NCI-H2107 (cell line): ENCODE results near the gene SRP9.
"Not testable (repeated sequence)": the region's sequence is repeated elsewhere in the genome, so short reads cannot be mapped to it uniquely, and the experiment has no call there.

Experiments used
- DNase-seq: peaks from one replicate; lab custom pipeline; 2025; lab: John Stamatoyannopoulos, UW

Gene SRP9

DNA sequence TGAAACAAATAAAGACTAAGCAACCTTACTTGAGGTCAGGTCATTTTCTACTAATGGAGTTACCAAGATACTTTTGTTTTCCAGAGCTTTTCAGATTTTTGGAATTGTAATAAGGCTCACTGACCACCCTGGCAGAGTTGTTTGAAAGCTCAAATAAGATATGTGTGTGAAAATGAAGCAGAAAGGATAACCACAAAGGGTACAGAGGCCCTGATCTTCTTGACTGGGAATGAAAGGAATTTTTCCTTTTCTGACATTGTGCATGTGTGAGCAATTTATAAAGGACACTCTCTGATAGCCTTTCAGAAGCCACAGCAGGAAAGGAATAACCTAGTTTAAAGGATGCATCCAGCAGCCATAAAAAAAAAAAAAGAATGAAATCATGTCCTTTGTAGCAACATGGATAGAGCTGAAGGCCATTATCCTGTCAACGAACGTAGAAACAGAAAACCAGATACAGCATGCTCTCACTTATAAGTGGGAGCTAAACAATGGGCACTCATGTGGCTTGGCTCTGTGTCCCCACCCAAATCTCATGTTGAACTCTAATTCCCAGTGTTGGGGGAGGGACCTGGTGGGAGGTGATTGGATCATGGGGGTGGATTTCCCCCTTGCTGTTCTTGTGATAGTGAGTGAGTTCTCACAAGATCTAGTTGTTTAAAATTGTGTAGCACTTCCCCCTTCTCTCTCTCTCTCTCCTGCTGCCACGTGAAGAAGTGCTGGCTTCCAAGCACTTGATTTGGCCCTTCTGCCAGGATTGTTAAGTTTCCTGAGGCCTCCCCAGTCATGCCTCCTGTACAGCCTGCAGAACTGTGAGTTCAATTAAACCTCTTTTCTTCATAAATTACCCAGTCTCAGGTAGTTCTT, 3.1 kb upstream of the SRP9 start:
- no peak for DNase-seq

GRCh38 chr1:225776294-225776693, 1.3 kb upstream of the SRP9 start:
- no peak for DNase-seq

DNA sequence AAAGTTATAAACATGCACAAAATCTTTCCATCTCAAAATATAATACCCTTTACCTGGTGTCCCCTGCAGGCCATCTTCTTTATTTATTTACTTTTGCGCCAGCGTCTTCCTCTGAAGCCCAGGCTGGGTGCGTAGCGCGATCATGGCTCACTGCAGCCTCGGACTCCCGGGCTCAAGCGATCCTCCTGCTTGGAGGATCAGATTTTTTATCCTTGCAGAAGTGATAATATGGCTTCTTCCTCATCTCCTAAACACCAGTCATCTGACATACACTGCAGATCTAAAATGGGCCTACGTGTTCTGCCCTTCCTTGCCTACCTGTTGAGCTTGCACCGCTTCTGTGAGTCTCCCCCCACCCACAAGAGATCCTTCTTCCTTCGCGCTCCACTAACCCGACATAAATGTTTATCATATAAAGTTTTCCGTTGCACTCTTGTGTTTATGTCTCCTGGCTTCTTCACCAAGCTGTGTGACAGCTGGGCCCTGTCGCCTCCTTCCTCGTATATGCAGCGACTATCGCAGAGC, 506 bp upstream of the SRP9 start:
- DNase-seq: peak; percentile 31

- DNase-seq: peak; percentile 60
Observed at GRCh38 chr1:225778337-225778669, 677 bp downstream of the SRP9 start.

- not testable (repeated sequence) for DNase-seq
Observed at GRCh38 chr1:225779165-225779564, 1.5 kb downstream of the SRP9 start.

DNA sequence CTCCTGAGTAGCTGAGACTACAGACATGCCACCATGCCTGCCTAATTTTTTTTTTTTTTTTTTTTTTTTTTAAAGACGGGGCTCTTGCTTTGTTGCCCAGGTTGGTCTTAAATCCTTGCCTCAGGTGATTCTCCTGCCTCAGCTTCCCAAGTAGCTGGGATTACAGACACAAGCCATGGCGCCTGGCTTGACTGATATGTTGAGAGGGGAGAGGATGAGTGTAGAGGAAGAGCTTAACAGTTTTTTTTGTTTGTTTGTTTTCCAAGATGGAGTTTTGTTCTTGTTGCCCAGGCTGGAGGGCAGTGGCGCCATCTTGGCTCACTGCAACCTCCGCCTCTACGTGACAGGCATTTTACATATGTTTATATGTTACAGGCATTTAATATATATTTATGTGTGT, 2.5 kb downstream of the SRP9 start:
- no peak for DNase-seq

GRCh38 chr1:225780630-225781029, 3.0 kb downstream of the SRP9 start:
- DNase-seq: no peak

DNA sequence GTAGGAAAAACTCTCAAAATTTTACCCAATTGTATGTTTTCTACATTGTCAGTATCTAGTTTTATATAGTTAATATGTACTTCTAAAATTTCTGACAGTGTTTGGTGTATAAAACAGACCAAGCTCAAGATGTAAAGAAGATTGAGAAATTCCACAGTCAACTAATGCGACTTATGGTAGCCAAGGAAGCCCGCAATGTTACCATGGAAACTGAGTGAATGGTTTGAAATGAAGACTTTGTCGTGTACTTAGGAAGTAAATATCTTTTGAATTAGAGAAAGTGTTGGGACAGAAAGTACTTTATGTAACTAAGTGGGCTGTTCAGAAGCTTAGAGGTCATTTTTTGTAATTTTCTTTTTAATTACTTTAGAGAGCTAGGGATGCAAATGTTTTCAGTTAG, 11.5 kb downstream of the SRP9 start:
- not testable (repeated sequence) for DNase-seq

DNA sequence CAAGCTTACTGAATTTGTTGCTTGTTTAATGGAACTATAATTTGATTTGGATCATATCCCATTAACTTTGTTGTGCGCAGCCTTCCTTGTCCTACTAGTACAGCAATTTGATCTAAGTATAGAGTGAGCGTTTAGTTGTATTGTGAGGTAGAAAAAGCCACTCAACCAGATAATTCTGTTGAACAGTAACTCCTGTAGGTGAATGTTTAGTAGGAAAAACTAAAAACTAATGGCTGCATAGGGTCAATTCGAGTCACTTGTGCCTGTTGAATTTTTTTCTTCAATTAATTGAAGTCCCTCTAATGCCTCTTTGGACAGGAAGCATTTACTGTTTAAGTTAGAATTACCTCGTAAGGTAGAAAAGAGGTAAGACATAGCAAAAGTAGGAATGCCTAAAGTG, 17.3 kb downstream of the SRP9 start:
- DNase-seq: no peak

- not testable (repeated sequence) for DNase-seq
Observed at GRCh38 chr1:225796097-225796496, 18.5 kb downstream of the SRP9 start.

GRCh38 chr1:225801146-225801545, 23.5 kb downstream of the SRP9 start:
- DNase-seq: not testable (repeated sequence)

DNA sequence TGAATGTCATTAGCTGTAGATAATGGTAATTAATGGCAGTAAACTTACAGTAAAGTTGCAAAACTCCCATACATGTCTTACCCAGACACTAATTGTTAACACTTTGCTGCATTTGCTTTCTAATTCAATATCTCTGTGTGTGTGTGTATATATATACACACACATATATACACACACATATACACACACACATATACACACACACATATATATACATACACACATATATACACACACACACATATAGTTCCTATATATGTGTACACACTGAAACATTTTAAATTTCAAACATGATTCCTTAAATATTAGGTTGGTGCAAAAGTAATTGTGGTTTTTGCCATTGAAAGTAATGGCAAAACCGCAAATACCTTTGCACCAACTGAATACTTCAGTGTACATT, 28.6 kb downstream of the SRP9 start:
- no peak for DNase-seq

GRCh38 chr1:225806736-225807135, 29.1 kb downstream of the SRP9 start:
- DNase-seq: not testable (repeated sequence)

DNA sequence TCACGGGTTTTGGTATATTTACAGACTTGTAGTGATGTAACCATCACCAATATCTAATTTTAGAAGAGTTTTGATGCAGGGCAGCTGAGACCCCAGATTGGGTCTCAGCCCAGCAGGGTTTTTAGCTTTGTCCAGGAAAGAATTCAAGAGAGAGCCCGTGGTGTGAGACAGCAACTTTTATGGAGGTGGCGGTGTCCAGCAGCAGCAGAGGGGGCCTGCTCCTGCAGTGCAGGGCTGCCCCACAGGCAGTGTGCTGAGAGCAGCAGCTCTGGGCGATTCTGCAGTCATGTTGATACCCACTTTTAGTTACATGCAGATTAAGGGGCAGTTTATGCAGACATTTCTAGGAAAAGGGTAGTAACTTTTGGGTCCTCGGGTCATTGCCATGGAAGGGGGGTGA, 30.5 kb downstream of the SRP9 start:
- no peak for DNase-seq

DNA sequence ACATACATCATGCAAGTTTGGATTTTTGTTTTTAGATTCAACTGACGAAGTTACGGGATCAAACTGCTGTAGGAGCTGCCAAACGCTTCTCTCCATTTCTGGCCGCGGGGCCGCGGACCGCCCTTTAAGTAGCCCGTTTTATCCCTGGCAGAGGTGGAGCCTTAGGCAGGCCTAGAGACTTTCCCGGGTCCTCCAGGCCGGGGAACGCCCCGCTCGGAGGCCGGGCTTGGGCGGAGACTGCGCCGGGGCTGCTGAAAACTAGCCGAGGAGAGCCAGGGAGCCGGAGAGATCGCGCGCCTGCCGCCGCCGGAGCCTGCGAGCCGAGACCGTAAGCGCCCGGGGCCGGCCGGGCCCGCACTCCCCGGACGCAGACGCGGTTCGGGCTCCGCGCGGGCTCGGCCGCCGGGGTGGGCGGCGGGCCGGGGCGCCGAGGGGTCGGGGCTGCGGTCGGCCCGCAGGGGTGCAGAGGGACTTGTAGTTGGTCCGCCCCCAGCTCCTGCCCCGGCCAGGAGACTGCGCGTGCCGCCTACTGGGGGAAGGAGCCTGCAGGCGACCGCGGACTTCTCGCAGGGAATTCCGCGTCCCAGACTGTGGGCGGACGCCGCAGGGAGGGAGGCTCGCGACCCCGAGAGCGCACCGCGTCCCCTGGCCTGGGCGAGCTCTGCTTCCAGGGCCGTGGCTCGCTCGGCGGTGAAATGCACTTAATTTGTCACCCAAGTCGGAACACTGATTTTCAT, 32.4 kb downstream of the SRP9 start, which contains the start of gene EPHX1:
Gene EPHX1 (plus strand): TSS at position 283 of the 737 bp plus-strand sequence. CDS start 18,606 bp downstream, outside the sequence.
- peak; percentile 87 for DNase-seq

DNA sequence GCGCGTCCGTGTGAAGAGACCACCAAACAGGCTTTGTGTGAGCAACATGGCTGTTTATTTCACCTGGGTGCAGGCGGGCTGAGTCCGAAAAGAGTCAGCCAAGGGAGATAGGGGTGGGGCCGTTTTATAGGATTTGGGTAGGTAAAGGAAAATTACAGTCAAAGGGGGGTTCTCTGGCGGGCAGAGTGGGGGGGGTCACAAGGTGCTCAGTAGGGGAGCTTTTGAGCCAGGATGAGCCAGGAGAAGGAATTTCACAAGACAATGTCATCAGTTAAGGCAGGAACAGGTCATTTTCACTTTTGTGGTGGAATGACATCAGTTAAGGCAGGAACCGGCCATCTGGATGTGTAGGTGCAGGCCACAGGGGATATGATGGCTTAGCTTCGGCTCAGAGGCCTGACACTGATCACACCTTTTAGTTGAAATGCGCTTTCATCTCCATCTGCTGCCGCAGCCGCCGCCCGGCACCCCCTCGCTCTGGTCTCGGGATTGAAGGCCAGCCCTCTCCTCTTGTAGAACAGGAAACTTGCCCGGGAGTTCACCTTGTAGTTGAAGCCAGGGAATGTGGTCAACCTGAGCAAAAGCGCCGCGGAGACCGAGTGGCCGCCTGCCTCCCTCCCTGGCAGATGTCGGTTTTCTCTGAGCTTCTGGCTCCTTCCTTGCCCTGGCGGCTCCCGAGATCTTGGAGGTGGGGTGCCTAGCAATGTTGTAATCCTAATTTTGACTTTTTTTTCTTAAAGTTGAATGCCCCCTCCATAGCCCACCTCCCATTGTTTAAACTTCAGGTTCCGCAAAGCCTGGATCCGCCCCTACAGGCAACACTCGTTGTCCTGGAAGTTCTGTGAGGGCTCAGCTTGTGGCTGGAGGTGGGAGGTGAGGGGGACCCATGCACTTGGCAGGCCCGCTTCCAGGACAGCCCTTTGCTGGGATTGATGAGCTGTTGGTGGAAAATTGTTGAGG, 33.2 kb downstream of the SRP9 start:
- not testable (repeated sequence) for DNase-seq

DNA sequence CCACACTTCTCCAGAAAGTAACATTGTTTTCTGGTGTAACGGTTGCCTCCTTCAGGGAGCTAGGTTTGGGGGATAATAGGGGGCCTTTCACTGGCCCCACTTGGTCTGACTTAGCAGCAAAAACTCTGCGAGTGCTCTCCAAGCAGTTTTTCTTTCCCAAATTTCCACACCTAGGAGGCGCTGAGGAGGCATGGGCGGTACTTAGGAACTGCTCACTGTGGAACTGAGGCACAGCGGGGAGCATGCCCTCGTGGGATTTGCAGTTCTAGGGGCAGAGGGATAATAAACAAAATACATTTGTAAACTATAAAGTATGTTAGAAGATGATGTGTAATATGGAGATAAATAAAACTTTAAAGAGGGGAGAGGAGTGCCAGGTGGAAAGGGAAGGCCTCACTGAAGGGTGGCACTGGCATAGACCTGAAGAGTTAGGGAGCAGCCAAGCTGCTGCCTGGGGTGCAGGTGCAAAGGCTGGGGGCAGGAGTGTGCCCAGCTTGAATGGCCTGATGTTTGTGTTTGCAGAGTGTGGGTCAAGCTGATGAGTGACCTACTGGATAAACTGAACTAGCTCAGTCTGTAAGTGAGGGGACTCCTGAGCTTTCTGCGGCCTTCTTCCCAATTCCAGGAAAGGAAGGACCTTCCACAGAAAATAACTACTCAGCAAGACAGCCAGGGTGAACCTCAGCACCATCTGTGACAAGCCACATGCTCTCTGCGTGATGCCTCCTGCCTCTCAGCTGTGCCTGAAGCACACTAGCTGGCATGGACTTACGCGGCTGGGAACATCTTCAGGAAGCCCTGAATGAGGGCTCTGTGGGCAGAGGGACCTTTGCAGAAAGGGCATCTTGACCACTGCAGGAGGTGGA, 34.2 kb downstream of the SRP9 start:
- DNase-seq: peak; percentile 23

DNA sequence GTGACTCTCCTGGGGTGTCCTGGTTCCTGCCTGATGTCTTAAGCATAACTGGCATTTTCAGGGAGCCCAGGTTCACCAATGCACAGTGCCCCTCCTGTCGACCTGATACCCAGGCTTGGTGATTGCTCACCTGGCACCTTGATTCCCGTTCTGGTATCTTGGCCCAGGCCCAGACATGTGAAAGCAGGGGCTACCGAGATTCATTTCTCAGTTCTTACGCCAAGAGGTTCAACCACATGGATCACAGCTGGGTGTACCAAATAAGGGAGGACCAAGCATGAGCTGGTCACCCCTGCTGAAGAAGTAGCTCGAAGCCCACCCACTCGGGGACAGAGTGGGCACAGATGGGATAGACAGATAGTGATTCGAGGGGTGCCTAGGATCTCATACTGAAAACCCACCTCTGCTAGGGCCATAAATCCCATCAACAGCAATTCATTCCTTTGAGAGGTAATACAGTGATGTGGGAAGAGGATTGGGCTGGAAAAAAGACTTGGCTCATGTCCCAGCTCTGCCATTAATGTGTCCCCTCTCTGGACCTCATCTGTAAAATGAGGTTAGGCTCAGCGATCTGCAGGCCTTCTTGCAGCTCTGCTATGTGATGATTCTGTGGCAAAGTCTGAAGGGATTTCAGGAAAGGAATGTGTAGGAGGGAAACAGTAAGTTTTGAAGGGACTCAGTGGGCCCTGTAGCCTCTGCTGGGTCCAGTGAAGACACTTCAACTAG, 35.0 kb downstream of the SRP9 start:
- no peak for DNase-seq

DNA sequence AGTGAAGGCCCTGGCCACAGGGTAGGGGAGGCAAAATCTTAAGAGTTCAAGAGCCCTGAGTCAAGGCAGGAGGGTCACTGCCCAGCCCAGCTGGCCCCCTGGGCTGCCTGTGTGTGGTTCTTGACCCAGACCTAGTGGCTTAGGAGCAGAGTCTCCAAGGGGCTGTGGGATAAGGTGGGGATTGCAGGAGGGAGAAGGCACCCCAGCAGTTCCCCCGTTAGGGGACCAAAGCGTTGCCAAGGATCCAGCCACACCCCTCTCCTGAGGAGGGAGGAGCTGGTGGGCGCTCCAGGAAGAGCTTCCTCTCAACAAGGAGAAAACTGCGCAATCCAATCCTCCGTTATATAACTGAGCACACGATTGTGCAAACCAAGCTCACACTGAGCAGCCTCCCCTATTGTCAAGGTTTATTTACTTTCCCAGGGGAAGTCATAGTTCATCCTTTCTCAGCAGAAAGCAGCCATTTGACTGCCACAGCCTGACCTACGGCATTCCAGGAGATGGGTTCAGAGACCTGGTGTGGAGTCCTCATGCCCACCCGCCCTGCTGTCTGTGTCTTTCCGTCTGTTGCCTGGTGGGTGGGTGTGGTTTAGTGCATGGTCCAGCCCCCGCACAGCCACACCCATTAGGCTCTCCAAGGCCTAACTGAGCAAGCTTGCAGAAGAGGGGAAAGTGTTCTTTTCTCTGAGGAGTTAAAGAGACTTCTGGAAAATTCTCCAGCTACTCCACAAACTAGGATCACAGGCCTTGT, 35.8 kb downstream of the SRP9 start:
- peak; percentile 64 for DNase-seq
